ENCODE data around the gene MSRB1.
"Not testable (repeated sequence)": the region's sequence is repeated elsewhere in the genome, so short reads cannot be mapped to it uniquely, and the experiment has no call there.

The MSRB1 gene

GRCh38 chr16:1944612-1945199 is 1.7 kb upstream of the MSRB1 start:
- no peak overlapping the region for H3K4me3 ChIP-seq (ENCODE audit: low read length)
- TF ChIP-seq ZNF274 (IDR thresholded peaks at IDR 0.05; ENCODE audit: low read depth, low read length): no peak

- H3K4me3 ChIP-seq (ENCODE audit: low read length): peak overlapping the region; percentile 85
- no peak for TF ChIP-seq ZNF274 (IDR thresholded peaks at IDR 0.05; ENCODE audit: low read depth, low read length)
Measured at GRCh38 chr16:1942047-1942809, 771 bp downstream of the MSRB1 start.

GRCh38 chr16:1941162-1942046 is 1.6 kb downstream of the MSRB1 start:
- TF ChIP-seq ZNF274 (IDR thresholded peaks at IDR 0.05; ENCODE audit: low read depth, low read length): no peak
- H3K4me3 ChIP-seq (ENCODE audit: low read length): no peak overlapping the region; the same call in 1 of the 2 replicates

- no peak for TF ChIP-seq ZNF274 (IDR thresholded peaks at IDR 0.05; ENCODE audit: low read depth, low read length)
- H3K4me3 ChIP-seq (ENCODE audit: low read length): no peak overlapping the region
Measured at GRCh38 chr16:1940273-1941161, 2.5 kb downstream of the MSRB1 start.

- H3K4me3 ChIP-seq (ENCODE audit: low read length): not testable (repeated sequence)
Measured at GRCh38 chr16:1939833-1940232, 3.2 kb downstream of the MSRB1 start.

- H3K4me3 ChIP-seq (ENCODE audit: low read length): no peak overlapping the region
- TF ChIP-seq ZNF274 (IDR thresholded peaks at IDR 0.05; ENCODE audit: low read depth, low read length): no peak
Measured at GRCh38 chr16:1938910-1939309, 4.1 kb downstream of the MSRB1 start.

- TF ChIP-seq ZNF274 (IDR thresholded peaks at IDR 0.05; ENCODE audit: low read depth, low read length): no peak
Measured at GRCh38 chr16:1938316-1938715, 4.7 kb downstream of the MSRB1 start.

GRCh38 chr16:1936945-1937479 is 6.0 kb downstream of the MSRB1 start:
- no peak for TF ChIP-seq ZNF274 (IDR thresholded peaks at IDR 0.05; ENCODE audit: low read depth, low read length)
- H3K4me3 ChIP-seq (ENCODE audit: low read length): no peak overlapping the region

More at GRCh38 chr16:1938316-1938715, 4.7 kb downstream of the MSRB1 start:
- H3K4me3 ChIP-seq (ENCODE audit: low read length): no peak overlapping the region

GRCh38 chr16:1933097-1933661 is 9.8 kb downstream of the MSRB1 start:
- H3K4me3 ChIP-seq (ENCODE audit: low read length): no peak overlapping the region
- TF ChIP-seq ZNF274 (IDR thresholded peaks at IDR 0.05; ENCODE audit: low read depth, low read length): no peak

- no peak overlapping the region for H3K4me3 ChIP-seq (ENCODE audit: low read length)
- no peak for TF ChIP-seq ZNF274 (IDR thresholded peaks at IDR 0.05; ENCODE audit: low read depth, low read length)
Measured at GRCh38 chr16:1932050-1933028, 10.7 kb downstream of the MSRB1 start.

- no peak for TF ChIP-seq ZNF274 (IDR thresholded peaks at IDR 0.05; ENCODE audit: low read depth, low read length)
- no peak overlapping the region for H3K4me3 ChIP-seq (ENCODE audit: low read length)
Measured at GRCh38 chr16:1930338-1930720, 12.7 kb downstream of the MSRB1 start.

Data from GM08714 (cell line).